Gastrocnemius medialis (tissue), 4 donors: ENCODE results near the gene ACBD5.

Experiments
- POLR2A ChIP-seq, 2 donors: fragments of 450-650 bp; IDR thresholded peaks; one replicate each; pipeline ENCODE4 v1.6.1; 2017; ENCODE audit warnings: antibody characterized with exemption in 2 of 2, mild to moderate bottlenecking in 2 of 2, moderate library complexity in 2 of 2
- TF ChIP-seq, protein P1 (sequence below), 5 experiments: fragments of 450-650 bp in 3 of 5; fragments of 200-600 bp in 2 of 5; sonication (generic) in 2 of 5; IDR thresholded peaks in 4 of 5; conservative IDR thresholded peaks in 1 of 5; 1 replicate in 4 of 5; 2 replicates in 1 of 5; pipeline ENCODE4 v1.5.1; 2016 to 2019; ENCODE audit warnings: antibody characterized with exemption in 5 of 5, mild to moderate bottlenecking in 3 of 5, moderate library complexity in 3 of 5

DNA sequence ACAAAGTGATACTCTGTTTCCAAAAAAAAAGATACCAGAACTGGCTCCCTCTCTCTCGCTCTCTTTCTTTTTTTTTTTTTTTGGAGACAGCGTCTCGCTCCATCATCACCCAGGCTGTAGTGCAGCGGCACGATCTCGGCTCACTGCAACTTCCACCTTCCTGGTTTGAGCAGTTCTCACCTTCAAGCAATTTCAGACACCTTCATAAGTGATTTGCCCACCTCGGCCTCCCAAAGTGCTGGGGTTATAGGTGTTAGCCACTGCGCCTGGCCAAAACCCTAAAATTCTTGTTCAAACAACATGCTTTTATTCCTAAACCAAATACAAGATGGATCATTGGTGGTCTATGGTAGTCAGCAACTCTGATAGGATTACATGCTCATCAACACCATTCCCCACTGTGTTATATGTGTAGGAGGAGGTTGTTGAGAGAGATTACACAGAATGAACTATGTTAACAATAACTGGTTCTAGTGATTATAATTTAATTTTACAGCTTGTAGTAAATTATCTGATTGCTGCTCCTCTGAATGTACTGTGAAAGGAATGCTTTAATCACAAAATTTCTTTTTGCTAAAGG, 15.5 kb downstream of the ACBD5 start:
- TF ChIP-seq, protein P1, sequence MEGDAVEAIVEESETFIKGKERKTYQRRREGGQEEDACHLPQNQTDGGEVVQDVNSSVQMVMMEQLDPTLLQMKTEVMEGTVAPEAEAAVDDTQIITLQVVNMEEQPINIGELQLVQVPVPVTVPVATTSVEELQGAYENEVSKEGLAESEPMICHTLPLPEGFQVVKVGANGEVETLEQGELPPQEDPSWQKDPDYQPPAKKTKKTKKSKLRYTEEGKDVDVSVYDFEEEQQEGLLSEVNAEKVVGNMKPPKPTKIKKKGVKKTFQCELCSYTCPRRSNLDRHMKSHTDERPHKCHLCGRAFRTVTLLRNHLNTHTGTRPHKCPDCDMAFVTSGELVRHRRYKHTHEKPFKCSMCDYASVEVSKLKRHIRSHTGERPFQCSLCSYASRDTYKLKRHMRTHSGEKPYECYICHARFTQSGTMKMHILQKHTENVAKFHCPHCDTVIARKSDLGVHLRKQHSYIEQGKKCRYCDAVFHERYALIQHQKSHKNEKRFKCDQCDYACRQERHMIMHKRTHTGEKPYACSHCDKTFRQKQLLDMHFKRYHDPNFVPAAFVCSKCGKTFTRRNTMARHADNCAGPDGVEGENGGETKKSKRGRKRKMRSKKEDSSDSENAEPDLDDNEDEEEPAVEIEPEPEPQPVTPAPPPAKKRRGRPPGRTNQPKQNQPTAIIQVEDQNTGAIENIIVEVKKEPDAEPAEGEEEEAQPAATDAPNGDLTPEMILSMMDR (IDR thresholded peaks at IDR 0.05 in 4 of 5, conservative IDR thresholded peaks at IDR 0.05 in 1 of 5): no peak
- no peak for TF ChIP-seq POLR2A (IDR thresholded peaks at IDR 0.05)
